HG03442 (cell line): ENCODE measurements around the gene CRK.

Experiments
- ATAC-seq: cut with Tn5 transposase; IDR thresholded peaks from one replicate; pipeline ENCODE4 v1.9.1; 2021; ENCODE audit warnings: mild to moderate bottlenecking, moderate library complexity; ENCODE audit not compliant: unreplicated experiment

CRK gene

DNA sequence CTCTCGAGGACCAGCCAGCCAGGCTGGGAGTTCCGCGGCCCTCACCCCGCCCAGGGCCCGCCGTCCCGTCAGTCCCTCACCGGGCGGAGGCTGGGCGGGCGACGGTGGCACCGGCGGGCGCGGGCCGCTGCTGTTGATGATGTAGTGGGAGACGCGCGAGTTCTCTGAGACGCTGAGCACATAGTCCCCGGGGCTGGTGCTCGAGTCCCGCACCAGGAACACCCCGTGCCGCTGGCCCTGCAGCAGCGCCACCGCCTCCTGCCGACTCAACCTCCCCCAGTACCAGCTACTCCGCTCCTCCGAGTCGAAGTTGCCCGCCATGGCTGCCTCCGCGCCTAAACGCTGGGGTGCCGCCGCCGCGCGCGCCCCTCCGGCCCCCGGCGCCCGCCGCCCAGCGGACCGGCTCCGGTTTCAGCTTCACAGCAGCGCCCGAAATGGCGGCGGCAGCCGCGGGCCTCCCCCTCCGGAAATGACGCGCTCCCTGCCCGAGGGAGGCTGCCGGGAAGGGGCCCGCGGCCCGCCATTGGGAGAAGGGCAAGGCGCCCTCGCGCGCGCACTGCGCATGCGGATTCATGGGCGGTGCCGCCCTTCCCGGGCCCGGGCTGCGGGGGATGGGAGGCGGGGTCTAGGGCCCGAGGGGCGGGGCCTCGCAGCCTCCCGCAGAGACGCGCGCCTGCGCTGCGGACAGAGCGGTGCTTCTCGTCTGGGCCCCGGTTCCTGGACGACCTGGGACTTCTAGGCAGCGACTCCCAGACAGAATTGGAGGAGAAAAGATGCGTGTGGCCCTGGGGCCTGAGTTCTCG lies at the start of gene CRK:
Gene CRK (minus strand): TSS at position 436 of the 803 bp plus-strand sequence. CDS start 115 bp downstream, at position 321.
- ATAC-seq, result peak; percentile 83

DNA sequence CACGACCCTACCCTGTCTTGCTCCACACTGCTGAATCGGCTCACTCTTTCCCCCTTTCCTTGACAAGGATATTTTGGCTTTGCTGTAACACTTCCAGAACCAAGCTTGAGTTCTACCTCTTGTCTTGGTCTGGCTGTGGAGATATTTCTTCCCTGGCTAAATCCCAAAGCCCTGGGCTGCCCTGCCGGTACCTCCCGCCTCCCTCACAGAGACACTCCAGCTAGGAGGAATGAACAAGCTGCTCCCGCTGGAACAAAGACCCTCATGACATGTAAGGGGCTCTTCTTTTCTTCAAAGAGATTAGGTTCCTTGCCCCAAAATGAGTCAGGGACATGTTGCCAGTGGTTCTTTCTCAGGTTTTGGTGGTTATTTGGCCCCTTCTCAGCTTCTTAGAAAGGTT lies 49.6 kb upstream of the CRK start:
- no peak for ATAC-seq

DNA sequence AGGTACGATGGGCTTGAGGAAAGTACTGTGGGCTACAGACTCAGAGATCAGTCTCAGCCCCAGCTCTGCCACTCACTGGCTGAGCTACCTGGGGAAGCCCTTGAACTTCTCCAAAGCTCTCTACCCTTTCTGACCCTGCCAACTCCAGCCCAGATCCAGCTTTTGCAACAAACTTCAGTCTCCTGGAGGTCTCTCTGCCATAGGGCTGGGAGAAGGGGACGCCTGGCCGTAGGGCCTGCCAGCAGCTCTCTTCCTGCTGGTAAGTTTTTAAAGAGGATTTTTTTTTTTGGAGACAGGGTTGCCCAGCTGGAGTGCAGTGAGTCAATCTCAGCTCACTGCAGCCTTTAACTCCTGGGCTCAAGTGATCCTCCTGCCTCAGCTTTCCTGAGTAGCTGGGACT lies 48.8 kb upstream of the CRK start:
- ATAC-seq, result no peak

DNA sequence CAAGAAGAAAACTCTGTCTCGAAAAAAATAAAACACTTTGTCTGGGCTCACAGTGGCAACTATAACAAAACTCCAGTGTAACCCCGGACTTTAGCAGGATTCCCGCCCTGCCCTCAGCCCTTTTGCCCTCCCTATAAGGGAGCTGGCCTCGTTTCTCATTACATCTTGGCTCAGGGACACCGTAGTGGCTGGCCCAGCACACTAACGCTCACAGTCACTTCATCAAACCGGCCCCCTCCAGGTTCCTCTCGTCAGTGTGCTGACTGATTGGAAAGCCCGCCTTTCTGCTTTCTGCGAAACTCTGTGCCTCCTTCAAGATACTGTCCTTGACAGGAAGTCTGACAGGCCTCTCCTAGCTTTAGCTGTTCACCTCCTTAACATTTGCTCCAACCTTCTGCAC lies 47.7 kb upstream of the CRK start:
- no peak for ATAC-seq

DNA sequence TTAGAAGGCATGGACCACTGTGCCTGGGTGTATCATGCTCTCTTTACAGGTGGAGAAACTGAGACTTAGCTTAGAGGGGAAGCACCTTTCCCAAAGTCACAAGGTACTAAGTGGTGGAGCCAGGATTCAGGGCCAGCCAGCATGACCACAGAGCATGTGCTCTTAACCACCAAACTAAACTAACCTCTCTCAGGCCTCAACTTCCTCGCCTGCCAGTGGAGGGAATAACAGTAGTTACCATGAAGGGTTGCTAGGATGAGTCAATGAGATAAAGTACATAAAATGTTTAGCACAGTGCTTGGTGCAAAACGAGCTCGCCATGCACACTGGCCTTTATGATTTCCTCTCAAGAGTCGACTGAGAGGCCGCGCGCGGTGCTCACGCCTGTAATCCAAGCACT lies 42.8 kb upstream of the CRK start:
- no peak for ATAC-seq

DNA sequence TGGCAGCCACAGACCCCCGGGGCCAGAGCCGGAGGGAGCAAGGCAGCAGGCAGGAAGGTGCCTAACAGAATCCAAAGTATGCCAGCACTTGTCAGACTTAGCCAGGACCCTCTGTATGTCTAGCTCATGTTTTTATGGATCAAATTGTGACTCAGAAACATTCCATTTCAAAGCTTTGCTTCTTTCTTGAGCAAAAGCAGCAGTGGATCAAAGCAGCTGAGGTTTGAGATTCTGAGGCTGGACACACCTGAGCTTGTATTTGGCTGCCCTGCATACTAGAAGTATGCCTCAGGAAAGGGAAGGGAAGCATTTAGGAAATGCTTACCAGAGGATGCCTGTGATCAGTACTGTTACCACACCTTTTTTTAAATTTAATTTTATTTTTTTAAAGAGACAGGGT lies 42.2 kb upstream of the CRK start:
- ATAC-seq, result no peak

DNA sequence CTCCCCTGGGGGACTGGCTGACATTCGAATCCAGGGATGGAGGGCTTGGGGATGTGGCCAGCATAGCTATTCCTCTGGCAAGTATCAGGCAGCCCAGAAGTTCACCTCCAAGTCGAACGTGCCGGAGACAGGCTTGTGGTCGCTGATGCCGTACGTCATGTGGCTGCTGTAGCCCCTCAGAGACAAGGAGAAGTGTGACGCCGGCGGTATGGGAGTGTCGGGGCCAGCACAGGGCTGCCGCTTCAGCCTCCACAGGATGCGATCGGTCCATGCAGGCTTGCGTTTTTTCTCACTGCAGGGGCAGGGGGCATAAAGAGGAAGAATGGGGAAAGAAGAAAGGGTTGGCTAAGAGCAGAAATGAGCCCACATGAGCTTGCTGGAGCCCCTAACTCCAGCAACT lies 41.8 kb upstream of the CRK start:
- ATAC-seq, result no peak

DNA sequence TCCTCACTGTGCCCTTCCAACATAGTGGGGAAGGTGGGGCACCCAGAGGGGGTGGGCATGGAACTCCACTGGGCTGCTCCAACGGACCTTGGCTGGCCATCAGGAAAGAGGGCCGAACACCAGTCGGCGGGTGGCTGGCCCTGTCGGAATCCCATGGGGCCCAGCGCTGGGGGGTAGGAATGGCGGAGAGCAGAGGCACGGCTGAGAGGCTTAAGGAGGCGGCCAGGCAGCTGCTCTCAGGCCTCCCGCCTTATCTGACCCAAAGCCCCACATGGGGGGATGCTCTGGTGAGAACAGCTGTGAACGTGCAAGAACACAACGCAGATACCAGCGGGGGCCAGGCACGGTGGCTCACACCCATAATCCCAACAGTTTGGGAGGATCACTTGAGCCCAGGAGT lies 40.8 kb upstream of the CRK start:
- no peak for ATAC-seq

DNA sequence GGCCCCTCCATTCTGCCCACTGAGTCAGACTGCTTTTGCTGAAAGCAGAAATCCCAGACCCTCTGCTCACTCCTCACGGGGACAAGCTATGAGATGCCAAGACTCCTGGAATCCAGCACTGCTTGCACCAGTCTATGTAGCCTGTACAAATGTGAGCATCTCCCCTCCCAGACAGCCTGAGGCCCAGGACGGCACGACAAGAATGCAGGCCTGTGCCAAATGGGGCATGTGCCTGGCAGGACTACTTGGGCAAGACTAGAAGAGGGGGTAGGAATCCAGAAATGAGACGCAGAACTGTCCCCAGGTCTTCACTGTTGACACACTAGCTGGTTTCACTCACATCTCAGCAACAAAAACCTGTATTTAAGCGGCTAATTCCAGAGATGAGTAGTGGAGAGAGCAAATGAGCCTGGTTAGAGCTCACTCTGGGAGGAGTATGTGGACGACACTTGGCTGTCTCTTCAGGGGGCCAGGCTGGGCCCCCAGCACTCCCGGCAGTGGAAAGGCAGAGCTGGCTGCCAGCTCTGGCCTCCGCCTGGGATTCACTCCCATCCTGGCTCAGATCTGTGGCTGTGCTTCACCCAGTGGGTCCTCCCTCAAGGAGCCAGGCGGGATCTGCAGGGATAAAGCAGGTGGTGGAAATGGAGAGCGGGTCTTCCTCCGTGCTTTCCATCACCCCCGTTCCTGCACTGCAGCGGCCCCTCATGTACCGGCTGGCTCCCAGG lies 39.4 kb upstream of the CRK start:
- no peak for ATAC-seq

DNA sequence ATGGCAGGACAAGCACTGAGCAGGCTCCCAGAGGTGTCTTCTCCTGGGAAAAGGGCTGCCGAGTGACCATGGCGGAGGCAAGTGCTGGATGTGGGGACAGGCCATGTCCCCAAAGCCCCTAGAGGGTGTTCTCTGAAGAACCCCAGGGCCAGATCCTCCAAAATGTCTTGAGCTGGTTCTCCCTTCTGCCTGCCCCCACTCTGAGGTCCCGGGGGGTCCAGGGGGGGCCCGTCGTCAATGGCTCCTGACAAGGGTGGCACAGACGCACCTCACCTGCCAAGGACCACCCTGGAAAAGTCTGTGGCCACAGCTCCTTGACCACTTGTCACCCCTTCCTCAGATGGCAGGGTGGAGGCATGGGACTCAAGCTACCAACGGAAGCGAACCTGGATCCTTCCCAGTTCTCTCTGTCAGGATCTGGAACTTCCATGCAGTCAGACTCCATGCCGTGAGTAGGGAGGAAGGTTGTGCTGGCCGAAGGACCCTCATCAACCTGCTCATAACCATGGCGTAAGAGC lies 38.8 kb upstream of the CRK start:
- no peak for ATAC-seq

DNA sequence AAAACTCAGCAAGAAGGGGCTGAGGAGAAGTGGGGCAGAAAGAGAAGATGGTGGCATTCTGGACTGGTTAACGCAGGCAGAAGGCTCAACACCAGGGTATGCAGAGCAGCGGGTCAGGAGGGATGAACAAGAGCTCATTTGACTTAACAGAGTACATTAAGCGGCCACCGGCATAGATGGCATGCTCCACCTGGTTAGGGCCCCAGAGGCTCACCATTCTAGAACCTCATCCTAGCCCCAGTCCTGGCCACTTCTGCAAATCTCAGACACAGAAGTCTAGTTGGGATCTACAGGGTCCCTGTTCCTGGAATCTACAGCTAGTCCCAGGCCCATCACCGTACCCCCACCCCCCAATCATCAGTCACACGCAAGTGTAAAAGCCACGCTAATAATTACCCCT lies 38.2 kb upstream of the CRK start:
- no peak for ATAC-seq

DNA sequence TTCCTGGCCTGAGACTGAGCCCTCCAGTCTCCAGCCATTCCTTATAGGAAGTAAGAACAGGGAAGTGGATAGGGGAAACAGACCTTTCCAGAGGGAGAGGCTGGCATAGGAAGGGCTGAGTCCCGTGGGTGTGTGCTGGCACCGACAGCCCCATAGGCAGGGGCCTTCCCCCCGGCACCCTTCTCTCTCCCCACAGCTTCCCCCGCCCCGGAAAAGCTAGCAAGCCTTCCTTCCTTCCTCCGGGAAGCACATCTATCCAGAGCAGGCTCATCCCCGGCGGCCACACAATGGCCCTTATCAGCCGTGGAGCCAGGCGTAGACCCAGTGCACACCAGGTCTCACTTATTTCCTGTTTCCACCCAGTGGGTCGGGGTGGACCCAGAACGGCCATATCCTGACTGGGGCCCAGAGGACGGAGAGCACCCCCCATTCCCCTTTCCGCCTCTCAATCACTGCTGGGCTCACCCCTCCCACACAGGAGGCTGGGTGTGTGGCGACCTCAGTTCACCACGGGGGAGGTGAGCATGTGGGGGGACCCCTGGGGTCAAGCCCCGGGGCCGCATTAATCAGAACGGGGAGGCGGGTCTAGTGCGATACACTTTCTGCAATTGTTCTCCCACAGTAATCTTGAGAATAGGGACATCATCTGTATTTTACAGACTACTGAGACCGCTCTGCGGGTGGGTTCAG lies 37.4 kb upstream of the CRK start:
- no peak for ATAC-seq

DNA sequence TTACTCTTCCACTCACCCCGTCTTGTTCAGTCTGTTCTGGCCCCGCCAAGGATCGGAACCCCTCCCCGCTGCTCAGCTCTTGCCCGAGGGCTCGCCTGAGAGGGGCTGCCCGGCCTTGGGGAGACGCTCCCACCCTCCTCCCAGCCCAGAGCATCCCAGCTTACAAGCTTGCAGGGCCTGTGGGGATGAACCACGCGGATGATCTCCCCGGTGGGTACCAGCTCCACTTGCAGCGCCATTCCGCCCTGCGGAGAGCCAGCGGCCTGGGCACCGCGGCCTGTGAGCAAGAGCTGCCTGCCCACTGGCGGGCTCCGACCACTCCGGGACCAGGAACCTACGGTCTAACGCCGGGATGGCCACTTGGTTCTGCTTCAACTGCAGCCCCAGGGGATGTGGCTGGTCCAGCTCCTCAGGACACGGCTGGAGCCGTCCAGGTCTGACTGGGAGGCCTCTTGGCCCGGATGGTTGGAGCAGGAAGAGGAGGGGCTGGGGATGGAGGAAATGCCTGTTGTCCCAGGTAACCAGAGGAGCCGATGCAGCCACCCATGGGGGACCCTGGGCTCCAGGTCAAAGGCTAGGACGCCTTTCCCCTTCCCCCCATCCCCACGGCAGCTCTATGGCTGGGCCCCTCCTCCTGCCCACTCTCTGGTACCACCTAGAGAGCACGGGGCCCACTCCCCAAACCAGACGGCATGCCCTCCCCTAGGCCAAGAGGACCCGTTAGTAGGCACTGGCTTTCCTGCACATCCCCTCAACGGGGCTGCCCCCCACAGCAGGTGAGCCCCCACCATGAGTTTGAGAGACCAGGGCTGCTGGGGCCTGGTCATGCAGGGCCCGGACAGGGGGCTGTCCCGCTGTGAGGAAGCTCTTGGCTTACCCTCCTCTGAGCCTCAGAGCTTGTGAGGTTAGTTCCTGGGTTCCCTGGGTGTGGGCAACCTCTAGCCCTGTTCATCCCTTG lies 36.5 kb upstream of the CRK start, which contains the start of gene MYO1C:
Gene MYO1C (minus strand): TSS at position 438 of the 958 bp plus-strand sequence. CDS start 199 bp downstream, at position 239.
- no peak for ATAC-seq

DNA sequence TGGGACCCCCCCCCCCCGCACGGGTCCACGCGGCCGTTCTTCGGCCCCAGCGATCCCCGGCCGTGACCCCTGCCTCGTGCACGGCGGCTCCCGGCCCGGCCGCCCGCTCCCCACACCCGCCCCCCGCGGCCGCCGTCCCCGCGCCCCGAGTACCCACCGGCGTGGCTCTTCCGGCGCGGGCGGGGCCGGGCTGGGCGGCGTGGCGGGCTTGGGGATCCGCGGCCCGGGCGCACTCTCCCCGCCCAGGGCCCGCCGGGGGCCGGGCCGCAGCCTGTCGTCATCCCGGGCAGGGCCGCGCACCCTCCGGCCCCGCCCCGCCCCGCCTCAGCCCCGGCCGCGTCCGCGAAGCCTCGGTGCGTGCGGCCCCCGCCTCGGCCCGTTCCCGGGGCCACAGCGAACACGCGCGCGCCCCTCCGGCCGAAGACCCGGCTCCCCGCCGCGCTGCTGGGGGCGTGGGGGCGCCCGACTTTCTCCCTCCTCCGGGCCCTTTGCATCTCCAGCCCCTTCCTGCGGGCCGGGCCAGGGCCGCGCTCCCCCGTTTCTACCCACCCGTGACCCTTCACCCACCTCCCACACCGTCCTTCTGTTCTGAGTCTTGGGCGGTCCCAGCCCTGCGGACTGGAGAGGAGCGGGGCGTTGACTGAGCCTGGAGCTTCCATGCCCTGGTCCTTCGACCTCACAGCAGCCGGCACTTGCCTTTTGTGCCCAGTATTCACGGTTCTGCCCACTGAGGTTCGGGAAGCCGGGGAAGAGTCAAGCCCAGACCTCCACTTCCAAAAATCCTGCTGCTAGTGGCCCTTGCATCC lies 35.6 kb upstream of the CRK start:
- ATAC-seq, result peak; percentile 35

DNA sequence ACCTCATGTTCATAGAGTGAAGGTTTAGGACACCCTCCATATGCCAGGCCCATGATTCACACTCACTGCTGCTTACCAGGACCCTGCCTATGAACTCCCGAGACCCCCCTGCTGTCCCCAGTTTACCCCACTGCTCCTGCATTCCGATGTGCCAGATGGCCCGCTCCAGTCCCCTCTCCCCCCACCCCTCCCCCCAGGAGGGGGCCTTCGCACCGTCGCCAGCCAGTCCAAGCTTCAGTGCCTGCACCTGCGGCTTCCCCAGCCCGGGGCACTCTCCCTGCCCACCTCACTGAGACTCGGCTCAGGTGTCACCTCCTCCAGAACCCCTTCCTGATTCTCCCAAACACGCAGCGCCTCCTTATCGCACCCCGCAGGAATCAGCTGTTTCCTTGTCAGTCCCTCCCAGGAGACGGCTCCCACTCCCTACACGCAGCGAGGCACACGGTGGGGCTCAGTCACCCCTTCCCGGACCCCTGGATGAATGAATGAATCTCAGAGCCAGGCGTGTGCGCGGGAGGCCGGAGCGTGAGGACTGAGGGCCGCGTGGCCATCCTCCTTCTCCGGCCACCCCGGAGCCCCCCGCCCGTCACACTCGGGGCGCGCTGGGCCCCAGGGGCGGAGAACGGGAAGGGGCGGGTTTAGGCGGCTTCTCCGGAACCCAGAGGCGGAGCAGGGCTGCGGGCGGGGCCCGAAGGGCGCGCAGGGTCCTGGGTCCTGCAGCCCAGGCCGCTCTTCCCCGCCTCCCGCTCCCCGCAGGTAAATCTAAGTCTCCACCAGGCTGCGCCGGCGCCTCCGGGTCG lies 34.8 kb upstream of the CRK start:
- peak; percentile 45 for ATAC-seq

DNA sequence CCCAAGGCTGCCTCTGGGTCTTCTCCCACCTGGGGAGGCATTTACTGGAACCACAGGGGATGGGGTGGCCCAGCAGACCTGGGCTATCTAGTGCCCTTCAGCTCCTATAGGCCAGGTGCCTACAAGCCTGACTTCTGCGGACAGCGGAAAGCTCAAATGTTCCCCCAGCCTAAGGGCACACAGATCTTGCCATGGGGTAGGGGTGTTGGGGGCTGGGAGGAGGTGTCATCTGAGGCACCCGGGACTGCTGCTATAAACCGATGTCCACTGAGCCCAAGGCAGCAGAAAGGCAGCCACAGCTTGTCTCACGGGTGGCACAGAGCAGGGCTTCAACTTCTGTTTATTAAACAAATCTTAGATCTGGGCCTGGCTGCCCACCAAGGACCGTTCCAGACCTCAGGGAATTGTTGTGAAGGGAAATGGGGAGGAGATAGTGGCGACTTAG lies 32.8 kb upstream of the CRK start:
- ATAC-seq, result no peak

DNA sequence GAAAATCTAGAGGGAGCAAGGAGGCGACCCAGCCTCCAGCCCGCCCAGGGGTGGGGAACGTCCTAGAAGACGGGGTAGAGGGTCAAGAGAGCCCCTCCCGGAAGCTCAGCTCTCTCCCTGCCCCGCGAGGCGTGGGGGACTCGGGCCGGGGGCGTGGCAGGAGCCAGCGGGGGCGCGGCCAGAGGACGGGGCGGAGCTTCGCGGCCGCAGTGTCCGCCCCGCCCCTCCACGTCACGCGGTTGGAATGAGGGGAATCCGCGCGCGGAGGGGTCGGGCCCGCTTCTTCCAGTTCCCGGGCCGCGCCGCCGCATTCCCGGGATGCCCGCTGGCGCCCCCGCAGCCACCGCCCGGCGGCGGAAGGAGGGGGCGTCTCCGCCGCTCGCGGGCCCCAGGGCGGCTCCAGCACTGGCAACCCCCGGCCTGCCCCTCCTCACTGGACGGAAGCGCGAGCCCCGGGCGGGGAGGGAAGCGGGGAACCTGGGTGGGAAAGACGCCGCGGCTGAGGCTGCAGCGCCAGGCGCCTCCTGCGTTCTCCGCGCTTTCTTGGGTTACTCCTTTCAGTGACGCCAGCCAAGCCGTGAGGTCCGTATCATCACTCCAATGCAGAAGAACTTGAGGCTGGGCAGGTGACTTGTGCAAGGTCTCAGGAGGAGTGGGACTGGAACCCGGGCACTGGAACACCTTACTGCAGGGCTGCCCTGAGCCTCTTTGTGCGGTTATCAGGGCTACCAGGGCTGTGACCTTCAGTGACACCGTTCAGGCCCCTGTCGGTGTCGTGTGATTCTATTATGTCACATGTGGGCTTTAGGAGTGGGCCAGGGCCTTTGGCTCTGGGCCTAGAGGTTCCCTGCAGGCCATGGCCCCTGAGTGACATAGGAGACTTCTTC lies 32.1 kb upstream of the CRK start:
- no peak for ATAC-seq
